ENCODE results near the gene TEAD1. TPM values are rescaled to one million over a fixed set of nuclear protein-coding genes. Genes with fewer than 3 reads are reported as not detected.

Gene TEAD1
- polyA plus RNA-seq, 1 donor (not counting 4 experiments of a cell fraction or from before 2014, with no cell fraction given) = 32.7 TPM

GRCh38 chr11:12716816-12717215 lies 42.6 kb downstream of the TEAD1 start:
- H3K9me3 ChIP-seq (ENCODE audit: control insufficient read depth, low read depth, low read length) = no peaks in the 10 kb centered on the region
- H3K27me3 ChIP-seq (ENCODE audit: control insufficient read depth, extremely low read depth, insufficient read depth, low read length) = no peaks in the 10 kb centered on the region
- peaks cover 0 to 5% of the 10 kb centered on the region in 2 experiments for H3K36me3 ChIP-seq (ENCODE audit: control insufficient read depth in 2 of 2, extremely low read depth in 1 of 2, insufficient read depth in 2 of 2, low read length in 2 of 2)
- H3K79me2 ChIP-seq (ENCODE audit: control insufficient read depth, insufficient read depth, low read length) = peaks cover 97% of the 10 kb centered on the region
- FAIRE-seq (no peak), DNase-seq (ENCODE audit: low read depth, low spot score) (no peak)
- no peak overlapping the region for H3K9ac ChIP-seq (ENCODE audit: control insufficient read depth, extremely low read depth, insufficient read depth, low read length)
- H3K4me2 ChIP-seq (ENCODE audit: control insufficient read depth, extremely low read depth, insufficient read depth, low read depth, low read length) = no peak overlapping the region
- no peak overlapping the region for H3K27ac ChIP-seq (ENCODE audit: control insufficient read depth, insufficient read depth, low read length)
- no peak overlapping the region for H2AFZ ChIP-seq (ENCODE audit: control insufficient read depth, low read length)
- dilution Hi-C loops (cut with MboI; ENCODE audit: extremely low pct_ligation_motif_present, low sequenced_read_pairs) = no loop called here
- H3K4me3 ChIP-seq (ENCODE audit: control insufficient read depth in 2 of 3, extremely low read depth in 1 of 3, insufficient read depth in 2 of 3, low read depth in 1 of 3, low read length in 3 of 3) = no peak overlapping the region
- peaks cover 4% of the 10 kb centered on the region for H3K9me1 ChIP-seq (ENCODE audit: control insufficient read depth, extremely low read depth, insufficient read depth, low read length)
- peaks cover 18% of the 10 kb centered on the region for H4K20me1 ChIP-seq (ENCODE audit: control insufficient read depth, extremely low read depth, insufficient read depth, low read length)
- TF ChIP-seq EZH2 (IDR thresholded peaks at IDR 0.05; ENCODE audit: low read length) = no peak
- H3K4me1 ChIP-seq (ENCODE audit: control insufficient read depth, extremely low read depth, insufficient read depth, low read length) = peaks cover 18% of the 10 kb centered on the region

- no peak for DNase-seq (ENCODE audit: low read depth, low spot score)
- no peak for FAIRE-seq
- dilution Hi-C loops (cut with MboI; ENCODE audit: extremely low pct_ligation_motif_present, low sequenced_read_pairs) = no loop called here
- no peaks in the 10 kb centered on the region for H3K9me3 ChIP-seq (ENCODE audit: control insufficient read depth, low read depth, low read length)
- TF ChIP-seq EZH2 (IDR thresholded peaks at IDR 0.05; ENCODE audit: low read length) (no peak), CTCF (optimal IDR thresholded peaks at IDR 0.05 in 1 of 3, IDR thresholded peaks at IDR 0.05 in 1 of 3, conservative IDR thresholded peaks at IDR 0.05 in 1 of 3; ENCODE audit: extremely low read depth in 1 of 3, insufficient read depth in 2 of 3, low read length in 3 of 3) (no peak)
- H3K36me3 ChIP-seq (ENCODE audit: control insufficient read depth in 2 of 2, extremely low read depth in 1 of 2, insufficient read depth in 2 of 2, low read length in 2 of 2) = peaks cover 1 to 10% of the 10 kb centered on the region in 2 experiments
- H4K20me1 ChIP-seq (ENCODE audit: control insufficient read depth, extremely low read depth, insufficient read depth, low read length) = peaks cover 20% of the 10 kb centered on the region
- H3K4me1 ChIP-seq (ENCODE audit: control insufficient read depth, extremely low read depth, insufficient read depth, low read length) = peaks cover 29% of the 10 kb centered on the region
- no peak overlapping the region for H3K4me3 ChIP-seq (ENCODE audit: control insufficient read depth in 2 of 3, extremely low read depth in 1 of 3, insufficient read depth in 2 of 3, low read depth in 1 of 3, low read length in 3 of 3)
- no peak overlapping the region for H2AFZ ChIP-seq (ENCODE audit: control insufficient read depth, low read length)
- no peaks in the 10 kb centered on the region for H3K27me3 ChIP-seq (ENCODE audit: control insufficient read depth, extremely low read depth, insufficient read depth, low read length)
- H3K4me2 ChIP-seq (ENCODE audit: control insufficient read depth, extremely low read depth, insufficient read depth, low read depth, low read length) = no peak overlapping the region
- no peak overlapping the region for H3K9ac ChIP-seq (ENCODE audit: control insufficient read depth, extremely low read depth, insufficient read depth, low read length)
- peaks cover 97% of the 10 kb centered on the region for H3K79me2 ChIP-seq (ENCODE audit: control insufficient read depth, insufficient read depth, low read length)
- no peak overlapping the region for H3K27ac ChIP-seq (ENCODE audit: control insufficient read depth, insufficient read depth, low read length)
- H3K9me1 ChIP-seq (ENCODE audit: control insufficient read depth, extremely low read depth, insufficient read depth, low read length) = peaks cover 7% of the 10 kb centered on the region
Observed at GRCh38 chr11:12717851-12718291, 43.6 kb downstream of the TEAD1 start.

GRCh38 chr11:12719221-12719620 lies 45.0 kb downstream of the TEAD1 start:
- Histone ChIP-seq H3K36me3 (ENCODE audit: control insufficient read depth in 2 of 2, extremely low read depth in 1 of 2, insufficient read depth in 2 of 2, low read length in 2 of 2) (peaks cover 1 to 10% of the 10 kb centered on the region in 2 experiments), H3K4me3 (ENCODE audit: control insufficient read depth in 2 of 3, extremely low read depth in 1 of 3, insufficient read depth in 2 of 3, low read depth in 1 of 3, low read length in 3 of 3) (no peak overlapping the region), H3K9me3 (ENCODE audit: control insufficient read depth, low read depth, low read length) (no peaks in the 10 kb centered on the region), H3K4me2 (ENCODE audit: control insufficient read depth, extremely low read depth, insufficient read depth, low read depth, low read length) (no peak overlapping the region), H3K79me2 (ENCODE audit: control insufficient read depth, insufficient read depth, low read length) (peaks cover 86% of the 10 kb centered on the region), H3K4me1 (ENCODE audit: control insufficient read depth, extremely low read depth, insufficient read depth, low read length) (peaks cover 42% of the 10 kb centered on the region), H2AFZ (ENCODE audit: control insufficient read depth, low read length) (no peak overlapping the region), H3K27me3 (ENCODE audit: control insufficient read depth, extremely low read depth, insufficient read depth, low read length) (no peaks in the 10 kb centered on the region), H4K20me1 (ENCODE audit: control insufficient read depth, extremely low read depth, insufficient read depth, low read length) (peaks cover 17% of the 10 kb centered on the region), H3K9ac (ENCODE audit: control insufficient read depth, extremely low read depth, insufficient read depth, low read length) (no peak overlapping the region), H3K9me1 (ENCODE audit: control insufficient read depth, extremely low read depth, insufficient read depth, low read length) (peaks cover 5% of the 10 kb centered on the region), H3K27ac (ENCODE audit: control insufficient read depth, insufficient read depth, low read length) (no peak overlapping the region)
- no peak for DNase-seq (ENCODE audit: low read depth, low spot score)
- no peak for FAIRE-seq
- TF ChIP-seq EZH2 (IDR thresholded peaks at IDR 0.05; ENCODE audit: low read length) = no peak
- TF ChIP-seq CTCF (optimal IDR thresholded peaks at IDR 0.05 in 1 of 3, IDR thresholded peaks at IDR 0.05 in 1 of 3, conservative IDR thresholded peaks at IDR 0.05 in 1 of 3; ENCODE audit: extremely low read depth in 1 of 3, insufficient read depth in 2 of 3, low read length in 3 of 3) = no peak
- dilution Hi-C loops (cut with MboI; ENCODE audit: extremely low pct_ligation_motif_present, low sequenced_read_pairs) = no loop called here
